ENCODE measurements around the gene SCRN1. TPM values are rescaled to one million over a fixed set of nuclear protein-coding genes. Genes with fewer than 3 reads are reported as not detected.

The SCRN1 gene
- total RNA-seq, 2 experiments from 2014 or later = 2.0 to 2.5 TPM

DNA sequence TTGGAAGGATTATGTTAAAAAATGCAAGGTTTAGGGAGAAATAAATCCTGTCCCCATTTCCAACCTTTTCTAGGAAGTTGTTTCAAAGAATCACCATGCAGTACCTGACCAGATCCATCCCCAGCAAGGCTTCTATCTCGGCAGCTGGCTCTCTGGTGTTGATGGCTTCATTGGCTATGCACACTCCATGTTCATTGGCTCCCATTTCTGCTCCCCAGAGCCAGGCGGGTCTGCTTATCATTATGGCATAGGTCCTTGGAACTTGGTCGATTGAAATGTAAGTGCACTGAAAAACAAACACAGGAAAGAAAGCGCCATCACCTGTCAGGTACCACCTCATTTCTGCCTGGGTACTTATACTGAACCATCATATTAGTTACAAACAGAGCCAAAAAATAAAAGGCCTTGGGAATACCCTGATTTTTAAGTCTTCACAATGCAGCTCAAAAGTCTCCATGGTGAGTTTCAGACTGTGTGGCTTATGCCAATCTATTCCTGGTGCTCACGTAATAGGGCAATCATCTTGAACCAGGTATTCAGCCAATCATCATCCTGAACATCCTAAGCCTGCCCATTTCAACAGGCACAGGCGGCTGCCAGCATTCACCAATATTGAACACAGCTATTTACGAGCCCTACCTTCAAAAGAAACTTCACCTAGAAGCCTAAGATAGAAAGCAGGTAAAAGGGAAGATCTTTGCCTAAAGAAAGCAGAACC, 34.4 kb downstream of the SCRN1 start:
- CTCF ChIA-PET = interaction anchor here (0.5 to 1.1 kb wide), 2 partner anchors 23 to 340 kb away, joined by 3 read pairs; no protein-coding TSS in a partner anchor
- POLR2A ChIA-PET = interaction anchor here (1.2 kb wide), 1 partner anchor 72 kb away, joined by 3 read pairs; the partner anchor contains the start of gene FKBP14
- peaks cover 3% of the 10 kb centered on the region for H3K36me3 Mint-ChIP-seq (ENCODE audit: low read depth)

GRCh38 chr7:29953726-29954347, 35.8 kb downstream of the SCRN1 start:
- H3K4me3 Mint-ChIP-seq = no peak overlapping the region
- DNase-seq = no peak
- H3K27me3 Mint-ChIP-seq = peaks cover 5% of the 10 kb centered on the region
- H3K4me1 Mint-ChIP-seq = peaks cover 22% of the 10 kb centered on the region
- H3K27ac Mint-ChIP-seq = no peak overlapping the region
- ChIA-PET POLR2A (no interaction called here), CTCF (interaction anchor here (1.1 to 2.3 kb wide), 3 partner anchors 33 to 108 kb away, joined by 3 to 8 read pairs (median 7); no protein-coding TSS in a partner anchor)
- peaks cover 3% of the 10 kb centered on the region for H3K9me3 Mint-ChIP-seq
- H3K36me3 Mint-ChIP-seq (ENCODE audit: low read depth) = peaks cover 3% of the 10 kb centered on the region

More for the DNA sequence above, 34.4 kb downstream of the SCRN1 start:
- Mint-ChIP-seq H3K27me3 (peaks cover 5% of the 10 kb centered on the region), H3K27ac (no peak overlapping the region), H3K4me1 (peaks cover 22% of the 10 kb centered on the region), H3K9me3 (peaks cover 3% of the 10 kb centered on the region), H3K4me3 (no peak overlapping the region)
- DNase-seq = no peak

DNA sequence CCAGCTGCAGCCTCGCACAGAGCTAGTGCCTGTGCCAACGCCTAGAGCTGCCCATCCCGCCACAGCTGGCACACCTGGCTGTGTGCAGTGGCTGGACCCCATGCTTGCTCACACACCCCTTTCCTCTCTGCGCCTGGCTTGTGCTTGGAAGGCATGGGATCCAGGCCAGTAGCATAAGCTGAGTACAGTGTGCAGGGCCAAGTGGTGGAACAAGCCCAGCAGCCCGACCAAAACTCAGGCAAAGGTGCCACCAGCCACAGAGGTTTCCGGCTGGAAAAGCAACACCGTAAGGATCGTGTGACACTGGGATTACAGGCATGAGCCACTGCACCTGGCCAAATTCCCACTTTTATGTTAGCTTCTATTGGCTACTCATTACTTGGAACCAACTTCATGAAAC, 38.4 kb downstream of the SCRN1 start:
- CTCF ChIA-PET = interaction anchor here (1.2 kb wide), 1 partner anchor 111 kb away, joined by 3 read pairs; no protein-coding TSS in a partner anchor
- H3K27me3 Mint-ChIP-seq = peaks cover 5% of the 10 kb centered on the region
- H3K36me3 Mint-ChIP-seq (ENCODE audit: low read depth) = peaks cover 3% of the 10 kb centered on the region
- peaks cover 14% of the 10 kb centered on the region for H3K4me1 Mint-ChIP-seq
- H3K9me3 Mint-ChIP-seq = peaks cover 3% of the 10 kb centered on the region
- no peak overlapping the region for H3K4me3 Mint-ChIP-seq
- POLR2A ChIA-PET = no interaction called here
- H3K27ac Mint-ChIP-seq = no peak overlapping the region
- no peak for DNase-seq

DNA sequence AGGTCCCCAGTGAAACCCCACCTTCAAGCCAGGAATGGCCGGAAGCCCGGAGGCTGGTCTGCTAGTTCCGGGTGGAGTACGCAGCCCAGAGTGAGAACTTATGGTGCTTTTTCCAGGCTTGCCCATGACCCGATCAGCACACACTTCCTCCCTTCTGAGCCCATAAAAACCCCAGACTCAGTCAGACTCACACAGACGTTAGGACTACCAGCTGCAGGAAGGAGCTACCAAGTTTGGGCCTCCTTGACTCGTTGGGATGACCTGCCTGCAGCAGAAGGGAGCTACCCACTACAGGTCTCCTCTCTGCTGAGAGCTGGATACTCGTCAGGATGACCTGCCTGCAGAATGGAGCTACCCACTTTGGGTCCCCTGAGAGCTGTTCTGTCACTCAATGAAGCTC, 39.1 kb downstream of the SCRN1 start:
- peaks cover 3% of the 10 kb centered on the region for H3K36me3 Mint-ChIP-seq (ENCODE audit: low read depth)
- H3K27me3 Mint-ChIP-seq = peaks cover 5% of the 10 kb centered on the region
- peaks cover 6% of the 10 kb centered on the region for H3K4me1 Mint-ChIP-seq
- POLR2A ChIA-PET = no interaction called here
- H3K27ac Mint-ChIP-seq = no peak overlapping the region
- DNase-seq = no peak
- H3K4me3 Mint-ChIP-seq = no peak overlapping the region
- CTCF ChIA-PET = interaction anchor here (1.2 kb wide), 1 partner anchor 112 kb away, joined by 3 read pairs; no protein-coding TSS in a partner anchor
- peaks cover 3% of the 10 kb centered on the region for H3K9me3 Mint-ChIP-seq

GRCh38 chr7:29948587-29948986, 41.0 kb downstream of the SCRN1 start:
- Mint-ChIP-seq H3K9me3 (peaks cover 3% of the 10 kb centered on the region), H3K4me1 (no peaks in the 10 kb centered on the region), H3K27ac (no peak overlapping the region), H3K36me3 (ENCODE audit: low read depth) (peaks cover 3% of the 10 kb centered on the region), H3K27me3 (peaks cover 5% of the 10 kb centered on the region), H3K4me3 (no peak overlapping the region)
- CTCF ChIA-PET = no interaction called here
- POLR2A ChIA-PET = no interaction called here
- DNase-seq = no peak

DNA sequence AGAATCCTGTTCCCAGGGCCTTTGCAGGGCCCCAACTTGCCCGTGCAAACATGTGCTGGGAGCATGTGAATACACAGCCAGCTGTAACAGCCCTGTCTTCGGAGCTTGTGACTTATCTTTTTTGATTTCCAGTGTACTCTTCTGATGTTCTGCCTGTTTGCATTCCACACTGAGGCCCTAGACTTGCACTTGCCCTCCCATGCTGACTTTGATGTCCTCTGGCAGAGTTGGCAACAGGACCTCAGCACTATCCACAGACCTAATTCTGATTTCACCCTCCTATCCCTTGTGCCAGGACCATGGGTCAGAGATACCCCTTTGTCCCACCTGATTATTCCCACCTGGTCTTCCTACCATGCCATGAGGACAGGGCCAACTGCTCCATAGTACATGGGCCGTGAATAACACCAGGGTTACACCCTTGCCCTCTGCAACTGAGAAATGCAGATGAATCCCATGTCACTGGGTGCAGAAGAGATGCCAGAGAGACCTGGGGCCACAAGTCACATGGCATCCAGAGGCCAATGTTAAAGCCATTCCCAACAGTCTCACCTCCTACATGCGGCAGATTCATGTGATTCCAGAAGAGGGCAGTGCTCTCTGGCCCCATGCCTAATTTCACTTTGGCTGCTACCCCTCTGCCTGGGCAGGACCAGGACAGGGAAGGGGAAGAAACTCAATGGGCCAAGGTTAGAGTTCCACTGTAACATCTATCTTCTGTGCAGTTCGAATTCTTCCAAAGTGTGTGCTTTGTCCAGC, 43.0 kb downstream of the SCRN1 start:
- POLR2A ChIA-PET = no interaction called here
- no peak for DNase-seq
- H3K27me3 Mint-ChIP-seq = peaks cover 3% of the 10 kb centered on the region
- H3K36me3 Mint-ChIP-seq (ENCODE audit: low read depth) = peaks cover 3% of the 10 kb centered on the region
- CTCF ChIA-PET = interaction anchor here (1.0 kb wide), 1 partner anchor 25 kb away, joined by 4 read pairs; no protein-coding TSS in a partner anchor
- peaks cover 3% of the 10 kb centered on the region for H3K9me3 Mint-ChIP-seq
- no peaks in the 10 kb centered on the region for H3K4me1 Mint-ChIP-seq
- H3K4me3 Mint-ChIP-seq = no peak overlapping the region
- H3K27ac Mint-ChIP-seq = no peak overlapping the region

GRCh38 chr7:29945259-29945809, 44.3 kb downstream of the SCRN1 start:
- CTCF ChIA-PET = interaction anchor here (1.0 kb wide), 1 partner anchor 24 kb away, joined by 4 read pairs; no protein-coding TSS in a partner anchor
- Mint-ChIP-seq H3K9me3 (no peaks in the 10 kb centered on the region), H3K27ac (no peak overlapping the region), H3K27me3 (no peaks in the 10 kb centered on the region), H3K4me3 (no peak overlapping the region), H3K4me1 (no peaks in the 10 kb centered on the region), H3K36me3 (ENCODE audit: low read depth) (no peaks in the 10 kb centered on the region)
- DNase-seq = no peak
- POLR2A ChIA-PET = no interaction called here

DNA sequence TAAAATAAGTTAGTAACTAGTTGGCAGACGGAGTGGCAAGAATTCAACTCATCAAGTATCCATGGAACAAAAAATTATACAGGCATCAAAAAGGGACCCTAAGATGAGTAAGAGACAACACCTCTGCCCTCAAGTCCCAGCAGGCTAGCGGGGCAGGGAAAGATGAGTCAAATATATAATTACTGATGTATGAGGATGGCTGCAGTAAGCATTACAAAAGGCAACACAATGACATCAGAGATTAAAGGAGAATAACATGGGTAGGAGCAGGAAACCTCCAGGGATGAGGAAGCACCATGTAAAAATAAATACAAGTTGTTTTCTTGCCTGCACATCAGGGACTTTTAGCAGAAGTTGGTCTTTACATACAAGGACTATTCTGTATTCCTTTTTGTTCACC, 49.4 kb downstream of the SCRN1 start:
- Mint-ChIP-seq H3K4me3 (no peak overlapping the region), H3K9me3 (no peaks in the 10 kb centered on the region), H3K4me1 (no peaks in the 10 kb centered on the region), H3K27ac (no peak overlapping the region), H3K27me3 (no peaks in the 10 kb centered on the region), H3K36me3 (ENCODE audit: low read depth) (no peaks in the 10 kb centered on the region)
- ChIA-PET POLR2A (no interaction called here), CTCF (interaction anchor here (2.1 kb wide), 1 partner anchor 19 kb away, joined by 7 read pairs; no protein-coding TSS in a partner anchor)
- no peak for DNase-seq

- ChIA-PET CTCF (interaction anchor here (1.5 kb wide), 1 partner anchor 16 kb away, joined by 5 read pairs; no protein-coding TSS in a partner anchor), POLR2A (no interaction called here)
- Mint-ChIP-seq H3K27me3 (peaks cover 7% of the 10 kb centered on the region), H3K27ac (no peak overlapping the region), H3K36me3 (ENCODE audit: low read depth) (no peaks in the 10 kb centered on the region), H3K4me3 (no peak overlapping the region), H3K4me1 (no peaks in the 10 kb centered on the region), H3K9me3 (no peaks in the 10 kb centered on the region)
- no peak for DNase-seq
Observed at GRCh38 chr7:29937132-29937531, 52.5 kb downstream of the SCRN1 start.

- Mint-ChIP-seq H3K9me3 (no peaks in the 10 kb centered on the region), H3K4me3 (no peak overlapping the region), H3K27ac (no peak overlapping the region), H3K36me3 (ENCODE audit: low read depth) (no peaks in the 10 kb centered on the region), H3K4me1 (no peaks in the 10 kb centered on the region), H3K27me3 (peaks cover 13% of the 10 kb centered on the region)
- CTCF ChIA-PET = no interaction called here
- POLR2A ChIA-PET = no interaction called here
- no peak for DNase-seq
Observed at GRCh38 chr7:29935111-29935510, 54.5 kb downstream of the SCRN1 start.

- H3K4me3 Mint-ChIP-seq = no peak overlapping the region
- ChIA-PET CTCF (interaction anchor here (0.8 kb wide), 1 partner anchor 8 kb away, joined by 4 read pairs; no protein-coding TSS in a partner anchor), POLR2A (no interaction called here)
- H3K9me3 Mint-ChIP-seq = no peaks in the 10 kb centered on the region
- no peak overlapping the region for H3K27ac Mint-ChIP-seq
- peaks cover 13% of the 10 kb centered on the region for H3K27me3 Mint-ChIP-seq
- H3K4me1 Mint-ChIP-seq = no peaks in the 10 kb centered on the region
- no peak for DNase-seq
- no peaks in the 10 kb centered on the region for H3K36me3 Mint-ChIP-seq (ENCODE audit: low read depth)
Observed at GRCh38 chr7:29929018-29929807, 60.4 kb downstream of the SCRN1 start.

GRCh38 chr7:29926741-29927140, 62.9 kb downstream of the SCRN1 start:
- H3K4me1 Mint-ChIP-seq = no peaks in the 10 kb centered on the region
- peaks cover 9% of the 10 kb centered on the region for H3K27me3 Mint-ChIP-seq
- no peak for DNase-seq
- ChIA-PET CTCF (interaction anchor here (1.0 kb wide), 1 partner anchor 135 kb away, joined by 3 read pairs; no protein-coding TSS in a partner anchor), POLR2A (no interaction called here)
- H3K9me3 Mint-ChIP-seq = no peaks in the 10 kb centered on the region
- H3K36me3 Mint-ChIP-seq (ENCODE audit: low read depth) = no peaks in the 10 kb centered on the region
- H3K4me3 Mint-ChIP-seq = no peak overlapping the region
- H3K27ac Mint-ChIP-seq = no peak overlapping the region
